ENCODE measurements around the gene IBA57.

The IBA57 gene

GRCh38 chr1:228204958-228205357, 39.4 kb downstream of the IBA57 start:
- TF ChIP-seq CTCF (IDR thresholded peaks at IDR 0.05; ENCODE audit: extremely low read depth, missing control alignments): no peak
- no peak for DNase-seq (ENCODE audit: low spot score)

GRCh38 chr1:228205526-228206436, 40.2 kb downstream of the IBA57 start:
- TF ChIP-seq CTCF (IDR thresholded peaks at IDR 0.05; ENCODE audit: extremely low read depth, missing control alignments): no peak
- DNase-seq (ENCODE audit: low spot score): no peak

- no peak for DNase-seq (ENCODE audit: low spot score)
- no peak for TF ChIP-seq CTCF (IDR thresholded peaks at IDR 0.05; ENCODE audit: extremely low read depth, missing control alignments)
These were observed 41.2 kb downstream of the IBA57 start for GRCh38 chr1:228206582-228207351.

- DNase-seq (ENCODE audit: low spot score): no peak
- TF ChIP-seq CTCF (IDR thresholded peaks at IDR 0.05; ENCODE audit: extremely low read depth, missing control alignments): no peak
These were observed 41.8 kb downstream of the IBA57 start for GRCh38 chr1:228207381-228207810.

GRCh38 chr1:228207851-228208821, 42.5 kb downstream of the IBA57 start, which contains the start of gene OBSCN:
Gene OBSCN (plus strand): TSS chr1:228208044. CDS start chr1:228211784, 3,740 bp downstream.
- DNase-seq (ENCODE audit: low spot score): no peak
- TF ChIP-seq CTCF (IDR thresholded peaks at IDR 0.05; ENCODE audit: extremely low read depth, missing control alignments): no peak

- no peak for TF ChIP-seq CTCF (IDR thresholded peaks at IDR 0.05; ENCODE audit: extremely low read depth, missing control alignments)
- peak; percentile 32 for DNase-seq (ENCODE audit: low spot score)
These were observed 43.4 kb downstream of the IBA57 start for GRCh38 chr1:228208831-228209551.
